ENCODE measurements around the gene WFDC2. TPM values are rescaled to one million over a fixed set of nuclear protein-coding genes. Genes with fewer than 3 reads are reported as not detected.

The WFDC2 gene
- total and polyA plus RNA-seq, 2 of the 4 experiments (the other 2 are of a cell fraction): not detected

- no peak overlapping the region for H2BK20ac ChIP-seq (ENCODE audit: low read depth, low read length)
- H3K9me1 ChIP-seq (ENCODE audit: insufficient read depth, low read length): no peaks in the 10 kb centered on the region; the same call in 1 of the 2 replicates
- H3K4ac ChIP-seq (ENCODE audit: low read depth, low read length): no peak overlapping the region
- H4K8ac ChIP-seq (ENCODE audit: low read depth in 2 of 2, low read length in 2 of 2): no peak overlapping the region
- dilution Hi-C loops (cut with HindIII; ENCODE audit: low sequenced_read_pairs, unreplicated experiment): no loop called here
- H3K9me3 ChIP-seq (ENCODE audit: control insufficient read depth, insufficient read depth, low read length): no peaks in the 10 kb centered on the region
- H4K20me1 ChIP-seq (ENCODE audit: insufficient read depth, low read length): no peaks in the 10 kb centered on the region
- intact Hi-C loops (cut with micrococcal nuclease): loop anchor here (10.0 kb wide), 1 partner anchor 345 kb away; no protein-coding TSS in a partner anchor
- no peak for TF ChIP-seq RCOR1 (IDR thresholded peaks at IDR 0.05; ENCODE audit: insufficient replicate concordance, low read length)
- no peak for TF ChIP-seq MAZ (IDR thresholded peaks at IDR 0.05; ENCODE audit: borderline replicate concordance, low read depth, low read length)
- TF ChIP-seq FOS (IDR thresholded peaks at IDR 0.05; ENCODE audit: low read depth, low read length): no peak
- no peak for TF ChIP-seq ELK1 (IDR thresholded peaks at IDR 0.05; ENCODE audit: borderline replicate concordance, low read depth, low read length)
- TF ChIP-seq, protein P1, sequence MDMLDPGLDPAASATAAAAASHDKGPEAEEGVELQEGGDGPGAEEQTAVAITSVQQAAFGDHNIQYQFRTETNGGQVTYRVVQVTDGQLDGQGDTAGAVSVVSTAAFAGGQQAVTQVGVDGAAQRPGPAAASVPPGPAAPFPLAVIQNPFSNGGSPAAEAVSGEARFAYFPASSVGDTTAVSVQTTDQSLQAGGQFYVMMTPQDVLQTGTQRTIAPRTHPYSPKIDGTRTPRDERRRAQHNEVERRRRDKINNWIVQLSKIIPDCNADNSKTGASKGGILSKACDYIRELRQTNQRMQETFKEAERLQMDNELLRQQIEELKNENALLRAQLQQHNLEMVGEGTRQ (IDR thresholded peaks at IDR 0.05; ENCODE audit: low read depth, low read length): no peak
- TF ChIP-seq RAD21 (IDR thresholded peaks at IDR 0.05; ENCODE audit: low read length): no peak
- TF ChIP-seq CHD1 (IDR thresholded peaks at IDR 0.05; ENCODE audit: low read depth, low read length): no peak
- TF ChIP-seq CTCF (conservative IDR thresholded peaks at IDR 0.05; ENCODE audit: low read depth, low read length): no peak
- TF ChIP-seq NFE2L2 (IDR thresholded peaks at IDR 0.05; ENCODE audit: low read depth, low read length): no peak
- TF ChIP-seq RFX5 (IDR thresholded peaks at IDR 0.05; ENCODE audit: low read depth, low read length): no peak
- TF ChIP-seq SMC3 (IDR thresholded peaks at IDR 0.05; ENCODE audit: low read depth, low read length): no peak
- no peak for TF ChIP-seq MXI1 (IDR thresholded peaks at IDR 0.05; ENCODE audit: borderline replicate concordance, low read depth, low read length)
- no peak for TF ChIP-seq CEBPB (IDR thresholded peaks at IDR 0.05; ENCODE audit: low read depth, low read length)
- TF ChIP-seq POLR2A (IDR thresholded peaks at IDR 0.05; ENCODE audit: low read depth, low read length): no peak
- TF ChIP-seq MAFK (IDR thresholded peaks at IDR 0.05; ENCODE audit: low read depth, low read length): no peak
- TF ChIP-seq BHLHE40 (IDR thresholded peaks at IDR 0.05; ENCODE audit: low read depth, low read length): no peak
- H3K18ac ChIP-seq (ENCODE audit: low read depth, low read length): no peak overlapping the region
- no peak overlapping the region for H4K5ac ChIP-seq (ENCODE audit: low read depth, low read length)
- peaks cover 12% of the 10 kb centered on the region; the same call in 1 of the 2 replicates for H3K36me3 ChIP-seq (ENCODE audit: control insufficient read depth, insufficient read depth, low read length)
- H3K27me3 ChIP-seq (ENCODE audit: control insufficient read depth, insufficient read depth, low read length): no peaks in the 10 kb centered on the region
- H3K56ac ChIP-seq (ENCODE audit: extremely low read depth, insufficient read depth, low read length): no peak overlapping the region
- ChIA-PET POLR2A (ENCODE audit: unreplicated experiment) (no interaction called here), CTCF (interaction anchor here (0.8 kb wide), 1 partner anchor 56 kb away, joined by 3 read pairs; no protein-coding TSS in a partner anchor)
- no peak overlapping the region for H3K23ac ChIP-seq (ENCODE audit: low read depth, low read length)
- H2BK15ac ChIP-seq (ENCODE audit: low read depth, low read length): no peak overlapping the region
- H3K9ac ChIP-seq (ENCODE audit: low read depth, low read length): no peak overlapping the region
- H3K79me1 ChIP-seq (ENCODE audit: low read depth in 1 of 2, low read length in 2 of 2): no peaks in the 10 kb centered on the region
- in situ Hi-C loops (cut with MboI; ENCODE audit: low sequenced_read_pairs): no loop called here
- H2BK120ac ChIP-seq (ENCODE audit: low read depth, low read length): no peak overlapping the region
- H2AK5ac ChIP-seq (ENCODE audit: low read depth, low read length): no peak overlapping the region
- H3K4me1 ChIP-seq (ENCODE audit: control insufficient read depth, insufficient read depth, low read length): no peaks in the 10 kb centered on the region
- no peak overlapping the region for H2AFZ ChIP-seq (replicated peaks; ENCODE audit: low read length, poor library complexity)
- DNase-seq (no peak), ATAC-seq (ENCODE audit: low read depth) (no peak)
- H3K4me3 ChIP-seq (ENCODE audit: insufficient read depth, low read depth, low read length): no peak overlapping the region
- no peak overlapping the region for H2BK5ac ChIP-seq (ENCODE audit: low read depth, low read length, poor library complexity, severe bottlenecking)
- WGBS, 2 experiments (ENCODE audit: extremely low coverage in 2 of 2, insufficient read length in 1 of 2): no CpG with 5 or more reads among the region's 2 CpGs
- no peak overlapping the region for H3K14ac ChIP-seq (replicated peaks; ENCODE audit: low read depth, low read length)
- H3K27ac ChIP-seq (ENCODE audit: insufficient read depth, low read length): no peak overlapping the region
- H3K4me2 ChIP-seq (ENCODE audit: low read depth, low read length): no peak overlapping the region
- H2AK9ac ChIP-seq (replicated peaks; ENCODE audit: low read depth, low read length, poor library complexity): peak overlapping the region; percentile 46
- H4K91ac ChIP-seq (ENCODE audit: insufficient read depth, low read depth, low read length): no peak overlapping the region
- no TSS peak for BruUV-seq (replicated peaks)
Measured at GRCh38 chr20:45429618-45430017, 39.9 kb upstream of the WFDC2 start.

Data from IMR-90 (cell line).